Measurements from ENCODE around the gene DDIAS.
"Not testable (repeated sequence)": the region's sequence is repeated elsewhere in the genome, so short reads cannot be mapped to it uniquely, and the experiment has no call there.

DDIAS gene

DNA sequence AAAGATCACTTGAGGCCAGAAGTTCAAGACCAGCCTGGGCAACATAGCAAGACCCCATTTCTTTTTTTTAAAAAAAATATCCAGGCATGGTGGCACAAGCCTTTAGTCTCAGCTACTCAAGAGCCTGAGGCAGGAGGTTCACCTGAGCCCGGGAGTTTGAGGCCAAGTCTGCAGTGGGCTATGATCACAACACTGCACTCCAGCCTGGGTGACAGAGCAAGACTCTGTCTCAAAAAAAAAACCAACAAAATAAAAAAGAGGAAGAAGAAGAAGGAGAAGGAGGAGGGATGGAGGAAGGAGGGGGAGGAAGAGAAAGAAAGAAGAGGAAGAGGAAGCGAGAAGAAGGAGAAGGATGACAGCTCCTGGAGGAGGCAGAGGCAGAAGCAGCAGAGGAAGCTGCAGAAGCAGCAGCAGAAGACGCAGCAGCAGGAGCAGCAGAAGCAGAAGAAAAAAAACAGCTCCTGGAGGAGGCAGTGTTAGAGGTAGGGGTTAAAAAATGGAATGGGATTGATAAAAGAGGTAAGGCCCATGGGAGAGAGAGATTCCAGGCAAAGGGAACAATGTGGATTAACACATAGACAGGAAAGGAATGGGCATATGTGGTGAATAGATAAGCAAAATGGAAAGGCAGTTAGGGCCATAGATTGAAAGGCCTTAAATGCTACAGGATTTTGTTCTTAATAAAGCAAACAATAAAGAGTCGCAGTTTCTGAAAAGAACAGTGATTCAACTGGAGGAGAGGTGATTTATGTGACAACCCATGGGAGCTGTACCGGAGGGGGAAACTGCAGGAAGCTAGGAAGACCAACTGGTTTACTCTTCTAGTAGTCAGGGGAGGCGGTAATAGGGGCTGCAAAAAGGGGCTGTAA lies 12.2 kb upstream of the DDIAS start:
- DNase-seq = peak; percentile 79

DNA sequence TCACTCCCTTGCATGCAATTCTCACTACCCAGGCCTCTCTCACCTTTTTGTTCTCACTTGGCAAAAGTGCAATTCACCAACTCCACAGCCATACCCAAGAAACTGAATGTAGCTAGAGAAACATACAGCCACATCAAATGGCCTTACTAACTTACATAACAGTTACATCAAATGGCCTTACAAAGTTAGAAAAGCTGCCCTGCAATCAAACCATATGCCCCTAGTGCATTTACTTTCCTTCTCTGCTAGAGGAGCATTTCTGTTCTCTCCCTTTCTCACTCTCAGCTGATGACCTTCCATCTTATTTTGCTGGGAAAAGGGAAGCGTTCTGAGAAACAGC lies 11.6 kb upstream of the DDIAS start:
- DNase-seq = no peak

DNA sequence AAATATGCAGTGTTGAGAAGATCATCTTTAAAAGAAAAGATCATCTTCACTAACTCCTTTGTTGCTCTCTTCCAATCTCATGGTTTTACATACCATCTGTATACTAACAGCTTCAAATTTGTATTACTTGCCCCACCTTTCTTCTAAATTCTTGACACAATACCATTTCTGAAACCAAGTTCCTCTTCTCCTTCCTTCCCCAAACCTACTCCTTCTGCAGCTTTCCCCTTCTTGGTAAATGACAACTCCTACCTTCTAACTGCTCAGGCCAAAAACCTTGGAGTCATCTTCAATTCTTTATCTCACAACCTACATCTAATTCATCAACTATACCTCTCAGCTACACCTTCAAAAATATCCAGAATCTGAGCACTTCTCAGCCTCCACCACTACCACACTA lies 10.6 kb upstream of the DDIAS start:
- peak; percentile 58 for DNase-seq

DNA sequence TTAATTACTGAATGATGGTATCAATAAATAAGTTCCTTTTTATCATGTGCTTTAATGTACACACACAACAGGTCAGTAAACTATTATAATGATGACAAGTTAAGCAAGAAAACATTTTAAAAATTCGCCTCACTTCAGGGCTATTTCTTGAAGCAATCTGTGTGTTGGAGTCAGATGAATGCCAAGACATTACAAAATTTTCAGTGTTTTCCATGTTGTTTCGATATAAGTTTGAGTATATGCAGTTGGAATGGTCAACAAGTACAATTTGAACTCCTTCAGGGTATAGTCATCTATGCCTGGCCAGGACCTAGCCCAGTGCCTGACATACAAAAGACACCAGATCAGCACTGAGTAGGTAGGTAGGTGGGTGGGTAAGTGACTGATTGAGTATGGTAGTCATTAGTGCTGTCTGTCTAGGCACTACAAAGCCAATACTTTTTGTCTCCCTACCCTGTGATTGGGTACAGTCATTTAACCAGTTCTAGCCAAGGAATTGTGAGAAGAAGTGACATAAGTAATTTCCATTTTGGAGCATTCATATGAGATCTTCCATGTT lies 8.8 kb upstream of the DDIAS start:
- no peak for DNase-seq

DNA sequence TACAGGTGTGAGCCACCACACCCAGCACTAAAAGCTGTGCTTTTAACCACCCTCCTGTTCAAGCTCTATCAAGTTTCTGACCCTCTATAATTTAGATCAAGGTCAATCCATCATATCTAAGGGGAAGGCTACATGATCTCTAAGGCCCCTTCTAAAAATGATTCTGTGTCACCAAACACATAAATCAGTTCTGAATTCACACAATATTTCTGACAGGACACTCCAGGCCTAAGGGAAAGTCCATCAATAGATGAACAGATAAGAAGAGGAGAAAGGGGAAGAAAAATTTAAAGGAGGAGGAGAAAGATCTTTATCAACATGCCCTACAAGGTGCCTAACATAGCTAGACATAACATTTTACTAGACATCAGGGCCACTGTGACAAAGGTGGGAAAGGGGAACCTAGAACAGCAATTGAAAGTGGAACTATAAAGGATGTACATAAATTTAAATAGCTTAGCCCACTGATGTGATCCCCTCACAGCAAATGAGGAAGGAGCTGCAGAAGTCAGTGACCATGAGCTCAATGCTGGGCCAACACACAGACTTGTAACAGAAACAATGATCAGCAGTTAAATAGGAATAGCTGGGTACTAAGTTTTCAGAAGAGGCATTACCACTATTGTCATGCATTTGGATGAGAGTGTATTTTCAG lies 6.0 kb upstream of the DDIAS start:
- peak; percentile 33 for DNase-seq

DNA sequence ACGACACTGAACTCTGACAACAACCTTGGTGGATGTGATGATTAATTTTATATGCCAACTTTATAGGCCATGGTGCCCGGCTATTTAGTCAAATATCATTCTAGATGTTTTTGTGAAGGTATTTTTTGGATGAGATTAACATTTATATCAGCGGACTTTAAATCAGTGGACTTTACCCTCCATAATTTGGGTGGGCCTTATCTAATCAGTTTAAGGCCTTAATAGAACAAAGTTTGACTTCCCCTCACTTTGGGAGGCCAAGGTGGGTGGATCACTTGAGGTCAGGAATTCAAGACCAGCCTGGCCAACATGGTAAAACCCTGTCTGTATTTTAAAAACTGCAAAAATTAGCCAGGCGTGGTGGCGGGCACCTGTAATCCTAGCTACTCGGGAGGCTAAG lies 5.4 kb upstream of the DDIAS start:
- DNase-seq = no peak

DNA sequence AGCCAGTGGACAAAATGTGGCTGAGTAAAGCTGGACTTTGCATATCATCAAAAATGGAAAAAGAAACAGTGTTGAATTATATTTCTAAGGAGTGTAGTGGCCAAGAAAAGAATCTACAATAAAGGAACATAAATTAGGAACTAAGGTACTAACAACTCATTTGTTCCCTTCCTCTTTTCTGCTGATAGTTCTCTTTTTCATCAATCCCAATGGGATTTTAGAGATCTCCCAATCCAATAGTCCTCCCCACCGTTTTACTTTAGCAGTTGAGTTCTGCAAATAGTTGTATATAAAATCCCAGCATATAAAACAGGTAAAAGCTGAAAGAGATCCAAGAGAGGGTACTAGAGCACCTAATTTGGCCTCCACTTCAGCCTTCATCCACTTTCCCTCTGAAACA lies 3.3 kb upstream of the DDIAS start:
- DNase-seq = no peak

DNA sequence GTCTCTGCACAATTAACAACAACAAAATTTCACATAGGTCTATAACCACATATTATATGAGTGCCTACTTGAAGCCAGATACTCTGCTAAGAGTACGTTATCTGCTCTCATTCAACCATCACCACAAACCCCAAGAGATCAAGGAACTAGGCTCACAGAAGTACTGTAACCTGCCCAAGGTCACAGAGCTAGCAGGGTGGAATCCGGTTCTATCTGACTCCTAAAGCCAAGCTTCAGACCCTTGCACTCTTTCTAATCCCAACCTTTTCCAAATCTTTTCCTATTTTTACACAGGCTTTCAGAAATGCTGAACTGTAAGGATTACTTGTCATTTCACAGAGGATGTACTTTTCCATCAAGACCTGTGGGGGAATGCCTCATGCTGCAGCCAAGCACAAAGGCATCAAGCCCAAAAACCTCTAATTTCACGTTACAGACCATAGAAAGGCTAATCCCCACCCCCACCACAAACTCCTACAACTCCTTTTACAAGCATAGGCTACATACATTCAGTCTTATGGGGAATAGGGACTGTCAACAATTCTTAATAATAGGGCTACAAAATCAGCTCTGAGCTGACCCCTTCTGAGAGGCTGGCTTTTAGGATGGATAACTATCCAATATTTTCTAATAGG lies 2.2 kb upstream of the DDIAS start:
- DNase-seq = peak; percentile 17

DNA sequence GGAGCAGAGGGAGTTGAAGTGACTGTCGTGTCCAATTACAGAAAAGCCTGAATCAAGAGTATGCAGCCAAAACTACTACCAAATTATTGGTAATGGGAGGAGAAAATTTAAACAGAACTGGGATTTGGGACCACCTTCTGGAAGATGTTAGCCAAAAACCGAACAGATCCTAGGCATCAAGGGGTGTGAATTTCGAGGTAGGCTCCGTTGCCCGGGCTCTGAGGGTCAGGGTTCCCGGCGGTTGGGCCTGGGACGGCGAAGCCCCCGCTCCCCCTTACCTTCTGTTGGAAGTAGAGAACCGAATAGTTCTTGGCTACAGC lies 1.6 kb upstream of the DDIAS start:
- no peak for DNase-seq

DNA sequence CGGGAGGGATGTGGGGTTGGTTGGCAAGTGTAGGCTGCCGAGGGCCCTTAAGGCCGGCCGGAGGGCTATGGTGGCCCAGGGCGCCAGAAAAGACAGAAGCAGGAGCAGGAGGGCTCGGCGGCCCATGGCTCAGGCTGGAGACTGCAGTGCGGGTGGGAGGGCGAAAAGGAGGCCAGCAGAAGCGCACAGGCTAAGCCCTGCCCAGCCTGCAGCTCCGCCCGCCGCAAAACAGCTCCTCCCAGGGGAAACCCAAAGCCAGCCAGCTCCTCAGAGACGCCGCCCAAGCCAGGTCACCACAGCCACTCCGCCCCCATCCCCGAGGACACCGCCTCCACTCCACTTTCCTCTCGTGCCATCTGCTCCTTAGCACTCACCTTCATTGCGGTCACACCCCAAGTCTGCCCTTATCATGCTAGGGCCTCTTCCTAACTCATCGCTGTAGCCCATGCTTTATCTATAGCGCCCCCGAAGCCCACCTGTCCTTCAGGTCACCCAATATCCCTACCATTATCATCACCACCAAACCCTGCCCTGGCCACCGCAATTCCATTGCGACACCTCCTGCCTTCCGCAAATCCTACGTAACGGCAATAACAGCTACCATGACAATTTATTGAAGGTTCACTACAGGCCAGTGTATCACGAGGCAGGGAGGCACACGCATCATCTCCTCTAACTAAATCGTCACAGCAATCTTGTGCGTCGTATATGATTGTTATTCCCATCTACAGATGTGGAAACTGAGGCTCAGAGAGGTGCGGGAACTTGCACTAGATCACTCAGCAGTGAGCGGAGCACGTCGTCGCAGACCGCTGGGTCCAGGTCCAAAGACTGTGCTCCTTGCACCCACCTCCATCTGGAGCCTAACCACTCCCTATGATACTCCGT lies 1.0 kb upstream of the DDIAS start, which contains the start of gene PRCP:
Gene PRCP, minus strand, starts transcription at position 154 of the 888 bp plus-strand sequence. Its CDS starts 28 bp downstream, at position 126.
- DNase-seq = peak; percentile 91

DNA sequence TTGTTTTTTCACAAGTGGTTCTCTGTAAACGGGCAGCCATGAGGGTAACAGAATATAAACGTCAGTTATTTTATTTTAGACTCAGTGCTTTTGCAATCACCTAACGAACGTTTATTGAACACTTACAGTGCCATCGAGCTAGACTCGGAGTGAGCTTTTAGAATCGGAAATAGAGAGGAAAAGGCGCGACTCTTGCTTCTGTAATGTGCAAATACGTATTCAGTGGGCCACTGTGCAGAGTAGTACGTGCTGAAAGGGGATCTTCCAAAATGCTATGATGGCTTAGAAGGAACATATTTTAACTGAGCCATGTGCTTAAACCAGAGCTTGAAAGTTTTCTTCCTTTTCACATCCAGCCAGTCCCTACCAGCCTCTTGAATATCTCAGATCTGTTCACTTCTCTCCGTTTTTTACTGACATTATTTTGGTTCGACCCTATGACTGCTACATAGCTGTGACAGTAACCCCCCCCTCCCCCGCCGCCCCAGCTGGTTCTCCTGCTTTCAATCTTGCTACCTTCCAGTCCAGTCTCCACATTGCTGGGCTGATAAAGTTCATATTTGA lies 468 bp downstream of the DDIAS start:
- no peak for DNase-seq

DNA sequence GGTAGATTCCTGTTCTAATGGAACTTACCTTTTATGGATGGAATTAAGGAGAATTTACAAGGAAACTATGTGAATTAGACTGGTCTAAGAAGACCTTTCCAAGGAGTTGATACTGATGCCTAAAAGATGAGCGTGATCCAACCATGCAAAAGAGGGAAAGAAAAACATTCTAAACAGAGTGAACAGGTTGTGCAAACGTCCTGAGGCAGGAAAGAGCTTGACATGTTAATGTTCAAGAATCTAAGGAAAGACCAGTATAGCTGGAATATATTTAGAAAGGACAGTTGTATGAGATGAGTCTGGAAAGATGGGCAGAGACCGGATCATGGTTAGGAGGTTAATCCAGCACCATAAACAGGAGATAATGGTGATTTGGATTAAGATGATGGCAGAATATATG lies 1.3 kb downstream of the DDIAS start:
- no peak for DNase-seq

DNA sequence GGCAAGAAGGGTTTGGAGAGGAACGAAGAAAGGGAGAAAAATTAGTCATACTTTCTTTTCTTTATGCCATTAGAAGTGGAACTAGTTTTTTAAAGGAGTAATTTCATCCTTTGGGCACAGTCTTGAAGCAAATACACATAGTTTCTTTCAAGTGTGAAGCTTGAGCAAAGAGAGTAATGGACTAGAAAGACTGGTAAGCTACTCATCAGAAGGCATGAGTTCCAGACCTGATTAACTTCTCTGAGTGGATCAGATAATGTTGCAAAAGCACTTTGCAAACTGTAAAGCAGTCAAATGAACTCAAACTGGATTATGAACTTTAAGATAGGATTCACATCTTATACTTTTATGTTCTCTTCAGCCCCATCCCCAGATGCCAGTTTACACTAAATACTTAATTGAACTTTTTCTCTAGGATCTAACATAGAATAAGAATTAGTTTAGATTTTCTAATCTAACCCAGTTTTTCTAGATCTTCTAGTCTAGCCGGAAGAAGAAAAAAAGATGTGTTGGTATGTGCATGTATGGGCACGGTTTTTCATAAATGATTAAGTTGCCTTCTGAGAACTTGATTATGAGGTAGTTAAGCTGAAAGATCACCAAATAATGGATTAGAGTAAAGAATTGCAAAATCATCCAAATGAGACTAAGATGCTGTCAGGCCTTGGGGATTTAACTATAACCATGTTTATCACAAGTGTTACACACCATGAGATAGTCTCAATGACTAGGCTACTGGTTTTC lies 2.5 kb downstream of the DDIAS start:
- DNase-seq = no peak

DNA sequence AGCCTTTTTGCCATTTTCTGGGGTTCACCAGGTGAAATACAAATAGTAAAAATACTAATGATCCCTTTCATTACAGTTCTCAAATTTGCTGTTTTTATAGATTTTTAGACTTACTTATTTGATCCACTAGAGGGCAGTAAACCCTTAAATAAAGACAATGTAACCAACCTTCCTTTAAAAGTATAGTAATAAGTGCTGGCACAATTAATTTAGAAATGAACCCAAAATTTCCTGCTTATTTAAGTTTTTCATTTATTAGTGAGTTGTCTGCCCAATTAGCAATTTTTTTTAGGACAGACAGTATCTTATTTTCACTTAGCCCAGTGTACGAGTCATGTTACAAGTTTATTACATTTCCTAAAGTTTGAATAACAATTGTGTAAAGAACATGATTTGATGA lies 4.7 kb downstream of the DDIAS start:
- DNase-seq = peak; percentile 33

DNA sequence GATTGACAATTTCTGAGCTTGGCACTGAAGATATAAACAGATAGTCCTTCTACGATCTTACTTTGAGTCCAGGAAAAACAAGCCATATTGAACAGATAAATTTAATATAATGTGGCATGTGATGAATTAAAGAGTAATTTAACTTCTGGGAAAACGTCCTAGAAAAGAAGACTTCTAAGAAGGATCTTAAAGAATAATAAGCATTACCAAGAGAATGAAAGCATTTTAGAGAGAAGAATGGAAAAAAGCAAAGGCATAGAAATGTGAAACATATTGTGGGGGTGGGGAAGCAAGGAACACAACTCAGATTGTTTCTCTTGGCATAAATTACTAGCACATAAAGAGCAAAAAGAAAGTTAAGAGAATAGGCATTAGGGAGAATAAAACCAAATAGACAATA lies 5.4 kb downstream of the DDIAS start:
- DNase-seq = no peak

DNA sequence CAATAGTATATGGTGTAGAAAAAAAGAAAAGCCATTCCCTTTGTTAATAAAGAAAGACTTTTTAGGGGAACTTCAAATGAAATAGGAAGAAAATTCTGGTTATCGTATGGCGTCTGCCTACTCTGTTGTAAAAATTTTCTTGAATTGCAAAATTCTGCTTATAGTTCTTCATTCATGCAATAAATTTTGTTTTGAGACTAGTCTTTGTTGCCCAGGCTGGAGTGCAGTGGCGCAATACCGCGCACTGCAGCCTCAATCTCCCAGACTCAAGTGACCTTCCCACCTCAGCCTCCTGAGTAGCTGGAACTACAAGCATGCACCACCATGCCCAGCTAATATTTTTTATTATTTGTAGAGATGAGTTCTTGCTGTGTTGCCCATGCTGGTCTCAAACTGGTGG lies 5.8 kb downstream of the DDIAS start:
- DNase-seq = no peak

DNA sequence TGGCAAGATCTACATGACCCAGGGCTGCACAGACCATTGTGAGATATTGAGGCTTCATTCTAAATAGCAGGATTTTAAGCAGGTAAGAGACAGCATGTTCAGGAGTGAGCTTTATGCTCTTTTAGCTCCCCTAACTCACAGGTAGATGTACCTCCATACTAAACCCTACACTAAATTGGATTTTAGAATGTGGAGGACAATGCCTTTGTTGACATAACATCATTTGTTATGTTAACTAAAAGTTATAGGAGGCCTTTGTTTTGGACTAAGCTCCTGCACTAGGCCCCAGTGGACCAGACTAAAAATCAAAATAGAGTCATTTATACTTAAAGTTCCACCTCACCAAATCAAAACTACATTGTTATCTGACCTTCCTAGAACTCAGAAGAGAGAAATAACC lies 6.8 kb downstream of the DDIAS start:
- DNase-seq = no peak

DNA sequence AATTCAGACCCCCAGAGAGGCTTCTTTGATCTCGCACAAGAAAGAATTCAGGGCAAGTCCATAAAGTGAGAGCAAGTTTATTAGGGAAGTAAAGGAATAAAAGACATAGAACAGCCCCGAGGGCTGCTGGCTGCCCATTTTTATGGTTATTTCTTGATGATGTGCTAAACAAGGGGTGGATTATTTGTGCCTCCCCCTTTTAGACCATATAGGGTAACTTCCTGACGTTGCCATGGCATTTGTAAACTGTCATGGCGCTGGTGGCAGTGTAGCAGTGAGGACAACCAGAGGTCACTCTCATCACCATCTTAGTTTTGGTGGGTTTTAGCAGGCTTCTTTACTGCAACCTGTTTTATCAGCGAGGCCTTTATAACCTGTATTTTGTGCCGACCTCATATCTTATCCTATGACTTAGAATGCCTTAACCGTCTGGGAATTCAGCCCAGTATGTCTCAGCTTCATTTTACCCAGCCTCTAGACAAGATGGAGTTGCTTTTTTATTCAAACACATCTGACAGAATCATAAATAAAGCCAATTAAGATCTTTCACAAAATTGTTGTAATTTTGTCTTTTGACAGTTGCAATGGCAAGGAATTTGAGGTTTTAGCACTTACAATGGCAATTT lies 7.6 kb downstream of the DDIAS start:
- DNase-seq = no peak

DNA sequence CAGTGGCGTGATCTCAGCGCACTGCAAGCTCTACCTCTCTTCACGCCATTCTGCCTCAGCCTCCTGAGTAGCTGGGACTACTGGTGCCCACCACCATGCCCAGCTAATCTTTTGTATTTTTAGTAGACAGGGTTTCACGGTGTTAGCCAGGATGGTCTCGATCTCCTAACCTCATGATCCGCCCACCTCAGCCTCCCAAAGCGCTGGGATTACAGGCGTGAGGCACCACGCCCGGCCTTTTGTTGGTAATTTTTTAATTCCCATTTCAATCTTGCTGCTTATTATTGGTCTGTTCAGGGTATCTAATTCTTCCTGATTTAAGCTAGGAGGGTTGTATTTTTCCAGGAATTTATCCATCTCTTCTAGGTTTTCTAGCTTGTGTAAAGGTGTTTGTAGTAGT lies 18.2 kb downstream of the DDIAS start:
- DNase-seq = not testable (repeated sequence)

DNA sequence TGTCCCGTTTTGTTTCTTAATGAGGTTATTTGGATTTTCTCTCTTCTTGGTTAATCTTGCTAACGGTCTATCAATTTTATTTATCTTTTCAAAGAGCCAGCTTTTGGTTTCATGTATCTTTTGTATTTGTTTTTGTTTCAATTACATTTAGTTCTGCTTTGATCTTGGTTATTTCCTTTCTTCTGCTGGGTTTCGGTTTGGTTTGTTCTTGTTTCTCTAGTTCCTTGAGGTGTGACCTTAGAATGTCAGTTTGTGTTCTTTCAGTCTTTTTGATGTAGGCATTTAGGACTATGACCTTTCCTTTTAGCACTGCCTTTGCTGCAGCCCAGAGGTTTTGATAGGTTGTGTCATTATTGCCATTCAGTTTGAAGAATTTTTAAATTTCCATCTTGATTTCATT lies 18.7 kb downstream of the DDIAS start:
- not testable (repeated sequence) for DNase-seq

All from GF-D8 (cell line).